NCI-H748 (cell line): ENCODE data around the gene LGALS8.
"Not testable (repeated sequence)": the region's sequence is repeated elsewhere in the genome, so short reads cannot be mapped to it uniquely, and the experiment has no call there.

Experiments
- DNase-seq: peaks from one replicate; lab custom pipeline; 2025; ENCODE audit not compliant: unreplicated experiment; lab: John Stamatoyannopoulos, UW

The LGALS8 gene

GRCh38 chr1:236523704-236524141 lies at the start of gene LGALS8:
LGALS8 (plus strand) TSS chr1:236523982; CDS start chr1:236526071, 2,089 bp downstream.
- DNase-seq: peak; percentile 81

GRCh38 chr1:236476019-236476418 lies 47.8 kb upstream of the LGALS8 start:
- DNase-seq: no peak

- no peak for DNase-seq
Observed at GRCh38 chr1:236480758-236481436, 42.9 kb upstream of the LGALS8 start.

- no peak for DNase-seq
Observed at GRCh38 chr1:236484310-236484971, 39.3 kb upstream of the LGALS8 start.

- no peak for DNase-seq
Observed at GRCh38 chr1:236486356-236487002, 37.3 kb upstream of the LGALS8 start.

- DNase-seq: not testable (repeated sequence)
Observed at GRCh38 chr1:236489161-236489560, 34.6 kb upstream of the LGALS8 start.

- DNase-seq: peak; percentile 57
Observed at GRCh38 chr1:236489710-236490377, 33.9 kb upstream of the LGALS8 start.

- DNase-seq: no peak
Observed at GRCh38 chr1:236491469-236492136, 32.2 kb upstream of the LGALS8 start.

- DNase-seq: no peak
Observed at GRCh38 chr1:236492378-236492777, 31.4 kb upstream of the LGALS8 start.

GRCh38 chr1:236494082-236494481 lies 29.7 kb upstream of the LGALS8 start:
- DNase-seq: no peak

GRCh38 chr1:236494586-236495466 lies 29.0 kb upstream of the LGALS8 start:
- no peak for DNase-seq

- peak; percentile 68 for DNase-seq
Observed at GRCh38 chr1:236495467-236496112, 28.2 kb upstream of the LGALS8 start.

- no peak for DNase-seq
Observed at GRCh38 chr1:236497908-236498307, 25.9 kb upstream of the LGALS8 start.

- DNase-seq: no peak
Observed at GRCh38 chr1:236501093-236501492, 22.7 kb upstream of the LGALS8 start.

- DNase-seq: no peak
Observed at GRCh38 chr1:236502579-236502971, 21.2 kb upstream of the LGALS8 start.

- DNase-seq: peak; percentile 36
Observed at GRCh38 chr1:236502972-236503639, 20.7 kb upstream of the LGALS8 start.

GRCh38 chr1:236504338-236504737 lies 19.4 kb upstream of the LGALS8 start:
- not testable (repeated sequence) for DNase-seq

- DNase-seq: no peak
Observed at GRCh38 chr1:236507022-236507700, 16.6 kb upstream of the LGALS8 start.
